H1 (cell line): ENCODE measurements around the gene RTN4RL1. TPM values are rescaled to one million over a fixed set of nuclear protein-coding genes. Genes with fewer than 3 reads are reported as not detected.

ENCODE experiments used
- CTCF ChIA-PET: fragments of 300-600 bp; sonication (Branson Sonifier 250); formaldehyde crosslinking; loops from one replicate; lab custom pipeline; 2021; ENCODE audit not compliant: partially characterized antibody; lab: Charles Lee
- POLR2A ChIA-PET: fragments of 300-600 bp; sonication (Branson Sonifier 250); formaldehyde crosslinking; loops from one replicate; lab custom pipeline; 2021; ENCODE audit warnings: inconsistent platforms; ENCODE audit not compliant: partially characterized antibody; lab: Charles Lee
- DNase-seq, 2 experiments: peaks; one replicate each; pipeline versions ENCODE4 v3.0.0 to v3.0.0-alpha.2; 2010 to 2022; ENCODE audit warnings: low spot score in 2 of 2, low read depth in 1 of 2, mixed read lengths in 1 of 2
- FAIRE-seq: peaks from 2 replicates; lab custom pipeline; 2011; peaks lifted over from hg19 to GRCh38; lab: Jason Lieb, UNC
- H2AFZ ChIP-seq: 2 replicates; pipeline ENCODE4 v1.8.1; 2012; ENCODE audit warnings: low read length, inconsistent platforms
- H2AK5ac ChIP-seq: 2 replicates; pipeline ENCODE4 v1.6.1; 2013; ENCODE audit warnings: low read depth, low read length
- H2BK120ac ChIP-seq: replicated peaks from 2 replicates; pipeline ENCODE3; 2013; ENCODE audit warnings: low read depth, low read length, inconsistent platforms
- H2BK12ac ChIP-seq: 2 replicates; pipeline ENCODE4 v1.6.1; 2013; ENCODE audit warnings: low read depth, low read length
- H2BK15ac ChIP-seq: 2 replicates; pipeline ENCODE4 v1.6.1; 2013; ENCODE audit warnings: low read length
- H2BK20ac ChIP-seq: 2 replicates; pipeline ENCODE4 v1.6.1; 2013; ENCODE audit warnings: low read length
- H2BK5ac ChIP-seq: 2 replicates; pipeline ENCODE4 v1.6.1; 2013; ENCODE audit warnings: low read depth, low read length
- H3K14ac ChIP-seq: 2 replicates; pipeline ENCODE4 v1.6.1; 2013; ENCODE audit warnings: inconsistent platforms; ENCODE audit not compliant: insufficient read length
- H3K18ac ChIP-seq: 2 replicates; pipeline ENCODE4 v1.6.1; 2013; ENCODE audit warnings: low read length; ENCODE audit errors: extremely low read depth
- H3K23ac ChIP-seq: 2 replicates; pipeline ENCODE4 v1.6.1; 2013; ENCODE audit warnings: inconsistent platforms; ENCODE audit not compliant: insufficient read length
- H3K23me2 ChIP-seq: 2 replicates; pipeline ENCODE4 v1.6.1; 2013; ENCODE audit warnings: low read depth, low read length
- H3K27ac ChIP-seq: 2 replicates; pipeline ENCODE4 v1.6.1; 2011; ENCODE audit warnings: low read depth, low read length, inconsistent platforms
- H3K27me3 ChIP-seq, 4 experiments: replicated peaks in 1 of 4; 1 replicate in 1 of 4; 2 replicates in 3 of 4; pipeline versions ENCODE4 v1.6.1 to v1.8.1; 2011 to 2013; ENCODE audit warnings: low read length in 3 of 4, mild to moderate bottlenecking in 3 of 4, inconsistent platforms in 2 of 4, mixed read lengths in 2 of 4, moderate library complexity in 1 of 4; ENCODE audit not compliant: control insufficient read depth in 3 of 4, insufficient read depth in 3 of 4; ENCODE audit errors: extremely low read depth in 1 of 4
- H3K36me3 ChIP-seq, 4 experiments: 2 replicates each; pipeline versions ENCODE4 v1.6.1 to v1.8.1; 2011 to 2013; ENCODE audit warnings: mild to moderate bottlenecking in 4 of 4, low read length in 3 of 4, moderate library complexity in 2 of 4, control low read depth in 1 of 4, inconsistent platforms in 1 of 4; ENCODE audit not compliant: insufficient read depth in 4 of 4, control insufficient read depth in 2 of 4
- H3K4ac ChIP-seq: replicated peaks from 2 replicates; pipeline ENCODE3; 2013; ENCODE audit warnings: low read length, low read depth, mixed read lengths, inconsistent platforms; ENCODE audit not compliant: insufficient read length
- H3K4me1 ChIP-seq, 4 experiments: replicated peaks in 1 of 4; 1 replicate in 1 of 4; 2 replicates in 3 of 4; pipeline versions ENCODE4 v1.6.1 to v1.8.1; 2011 to 2013; ENCODE audit warnings: low read length in 3 of 4, inconsistent platforms in 2 of 4, mixed read lengths in 1 of 4; ENCODE audit not compliant: insufficient read depth in 4 of 4, control insufficient read depth in 3 of 4
- H3K4me2 ChIP-seq, 2 experiments: 2 replicates each; pipeline versions ENCODE4 v1.6.1 to v1.8.1; 2011 to 2013; ENCODE audit warnings: low read depth in 2 of 2, low read length in 2 of 2, control low read depth in 1 of 2, inconsistent platforms in 1 of 2, mild to moderate bottlenecking in 1 of 2; ENCODE audit not compliant: insufficient read depth in 1 of 2
- H3K4me3 ChIP-seq, 4 experiments: fragments of 200-600, 300-600 bp in 1 of 4; sonication (generic), shearing (Covaris generic), sonication (Bioruptor Twin) in 1 of 4; 2 replicates each; pipeline versions ENCODE4 v1.5.1 to v1.8.1; 2011 to 2016; ENCODE audit warnings: low read length in 4 of 4, low read depth in 3 of 4, control low read depth in 2 of 4, inconsistent platforms in 2 of 4, mild to moderate bottlenecking in 2 of 4, mixed read lengths in 1 of 4, moderate library complexity in 1 of 4; ENCODE audit not compliant: insufficient read depth in 2 of 4; ENCODE audit errors: extremely low read depth in 1 of 4
- H3K56ac ChIP-seq: replicated peaks from 2 replicates; pipeline ENCODE3; 2013; ENCODE audit warnings: low read depth, mild to moderate bottlenecking, mixed read lengths, low read length, inconsistent platforms; ENCODE audit not compliant: insufficient read length
- H3K79me1 ChIP-seq: 2 replicates; pipeline ENCODE4 v1.6.1; 2013; ENCODE audit warnings: low read depth, low read length, control low read depth
- H3K79me2 ChIP-seq, 2 experiments: 2 replicates each; pipeline versions ENCODE4 v1.6.1 to v1.8.1; 2012 to 2013; ENCODE audit warnings: low read length in 2 of 2, mild to moderate bottlenecking in 2 of 2, inconsistent platforms in 1 of 2; ENCODE audit not compliant: insufficient read depth in 2 of 2, control insufficient read depth in 1 of 2
- H3K9ac ChIP-seq, 4 experiments: replicated peaks in 1 of 4; 1 replicate in 1 of 4; 2 replicates in 3 of 4; pipeline versions ENCODE4 v1.6.1 to v1.8.1; 2011 to 2013; ENCODE audit warnings: low read depth in 3 of 4, low read length in 3 of 4, control low read depth in 2 of 4, mild to moderate bottlenecking in 2 of 4, moderate library complexity in 2 of 4, inconsistent platforms in 1 of 4; ENCODE audit errors: extremely low read depth in 1 of 4
- H3K9me3 ChIP-seq, 2 experiments: 2 replicates each; pipeline versions ENCODE4 v1.6.1 to v1.8.1; 2012 to 2013; ENCODE audit warnings: mild to moderate bottlenecking in 2 of 2, moderate library complexity in 2 of 2, control low read depth in 1 of 2, inconsistent platforms in 1 of 2, low read depth in 1 of 2, low read length in 1 of 2, mixed read lengths in 1 of 2; ENCODE audit not compliant: insufficient read depth in 2 of 2
- H4K20me1 ChIP-seq, 2 experiments: replicated peaks in 1 of 2; 2 replicates each; pipeline versions ENCODE3 to v1.8.1; 2011 to 2013; ENCODE audit warnings: inconsistent platforms in 2 of 2, low read length in 2 of 2, mild to moderate bottlenecking in 1 of 2; ENCODE audit not compliant: insufficient read depth in 2 of 2, control insufficient read depth in 1 of 2
- H4K5ac ChIP-seq: 2 replicates; pipeline ENCODE4 v1.6.1; 2013; ENCODE audit warnings: low read length, low read depth, mixed read lengths, inconsistent platforms; ENCODE audit not compliant: insufficient read length
- H4K8ac ChIP-seq: 2 replicates; pipeline ENCODE4 v1.8.0; 2013; ENCODE audit warnings: mild to moderate bottlenecking, moderate library complexity, low read length, inconsistent platforms; ENCODE audit not compliant: insufficient read depth; ENCODE audit errors: extremely low read depth
- H4K91ac ChIP-seq: replicated peaks from 2 replicates; pipeline ENCODE3; 2013; ENCODE audit warnings: low read length, mixed read lengths, inconsistent platforms; ENCODE audit not compliant: insufficient read length
- CBX8 ChIP-seq: fragments of 300-800, 300-1000 bp; sonication (generic); IDR thresholded peaks from 2 replicates; pipeline ENCODE4 v1.7.1; 2016; ENCODE audit warnings: low read depth, low read length, borderline replicate concordance
- EP300 ChIP-seq, 2 experiments: IDR thresholded peaks; 1 replicate in 1 of 2; 2 replicates in 1 of 2; pipeline ENCODE4 v1.6.1; 2011 to 2012; ENCODE audit warnings: low read depth in 2 of 2, low read length in 2 of 2, mild to moderate bottlenecking in 2 of 2, borderline replicate concordance in 1 of 2, inconsistent platforms in 1 of 2, moderate library complexity in 1 of 2
- FOSL1 ChIP-seq: IDR thresholded peaks from 2 replicates; pipeline ENCODE4 v1.6.1; 2011; ENCODE audit warnings: mild to moderate bottlenecking, low read depth, low read length, moderate library complexity; ENCODE audit not compliant: insufficient read depth
- JUND ChIP-seq: IDR thresholded peaks from 2 replicates; pipeline ENCODE4 v1.6.1; 2011; ENCODE audit warnings: mild to moderate bottlenecking, improper control_type of control experiment, low read length
- KDM4A ChIP-seq: IDR thresholded peaks from one replicate; pipeline ENCODE4 v1.7.1; 2012; ENCODE audit warnings: low read depth, mild to moderate bottlenecking, moderate library complexity, low read length, inconsistent platforms; ENCODE audit not compliant: severe bottlenecking
- NANOG ChIP-seq: IDR thresholded peaks from 2 replicates; pipeline ENCODE4 v1.6.1; 2011; ENCODE audit warnings: low read length, low read depth, mild to moderate bottlenecking, inconsistent platforms; ENCODE audit not compliant: insufficient read depth, poor library complexity, severe bottlenecking
- RNF2 ChIP-seq: fragments of 200-900, 300-1000 bp; sonication (generic); IDR thresholded peaks from 2 replicates; pipeline ENCODE4 v1.7.1; 2016; ENCODE audit warnings: borderline replicate concordance, low read depth, mild to moderate bottlenecking, antibody characterized with exemption, low read length; ENCODE audit not compliant: poor library complexity, severe bottlenecking; ENCODE audit errors: missing control alignments
- SIRT6 ChIP-seq: IDR thresholded peaks from one replicate; pipeline ENCODE4 v1.7.1; 2012; ENCODE audit warnings: low read length, inconsistent platforms
- SP2 ChIP-seq: IDR thresholded peaks from 2 replicates; pipeline ENCODE4 v1.6.1; 2012; ENCODE audit warnings: mild to moderate bottlenecking, low read length, inconsistent platforms
- SP4 ChIP-seq: IDR thresholded peaks from 2 replicates; pipeline ENCODE4 v1.6.1; 2012; ENCODE audit warnings: low read length, inconsistent platforms
- TAF7 ChIP-seq: optimal IDR thresholded peaks from 2 replicates; pipeline ENCODE3; 2011; ENCODE audit warnings: low read depth, mild to moderate bottlenecking, inconsistent platforms, low read length, moderate library complexity, borderline replicate concordance
- TBP ChIP-seq: IDR thresholded peaks from 2 replicates; pipeline ENCODE4 v1.6.1; 2011; ENCODE audit warnings: low read depth, low read length, improper control_type of control experiment
- WGBS, 2 experiments: shearing (Covaris generic) in 1 of 2; methylation state at CpG; one replicate each; pipeline versions ENCODE4 v1.1.6 to v1.1.7; 2013 to 2015; ENCODE audit warnings: low lambda C conversion rate in 2 of 2, mixed read lengths in 2 of 2, inconsistent platforms in 1 of 2, low coverage in 1 of 2, missing lambda C conversion rate in 1 of 2; ENCODE audit not compliant: insufficient replicate concordance in 2 of 2, insufficient coverage in 1 of 2, insufficient read length in 1 of 2; ENCODE audit errors: extremely low coverage in 1 of 2, missing lambda C conversion rate in 1 of 2; 5-methylcytosine and 5-hydroxymethylcytosine counted together
- polyA plus RNA-seq, 7 experiments: library from polyadenylated mRNA; depleted of rRNA in 3 of 7; stranded (reverse) in 5 of 7; unstranded in 2 of 7; fragments of >200 nt in 5 of 7; fragments of 200-250 nt in 2 of 7; gene quantifications; 1 replicate in 5 of 7; 2 replicates in 1 of 7; 4 replicates in 1 of 7; pipeline versions ENCODE4 v1.2.1 to v1.2.3, GENCODE V29; 2011 to 2013; ENCODE audit warnings: missing spikeins in 2 of 7, mixed read lengths in 2 of 7
- total RNA-seq: library from RNA; stranded (reverse); fragmentation: NEBNext Ultra II Directional; extraction: Animal tissue kit (Norgen Biotek cat#: 25700); gene quantifications from 2 replicates; pipeline ENCODE4 v1.2.1, GENCODE V29; 2021
- TF ChIP-seq, protein P1 (sequence below): IDR thresholded peaks from 2 replicates; pipeline ENCODE4 v1.6.1; 2011; ENCODE audit warnings: low read depth, mild to moderate bottlenecking, low read length; ENCODE audit not compliant: insufficient read depth

Gene RTN4RL1
- total and polyA plus RNA-seq, 2 of the 8 experiments (the other 6 are each of a cell fraction or from before 2014, with no cell fraction given): 0.09 TPM; not detected in 1

DNA sequence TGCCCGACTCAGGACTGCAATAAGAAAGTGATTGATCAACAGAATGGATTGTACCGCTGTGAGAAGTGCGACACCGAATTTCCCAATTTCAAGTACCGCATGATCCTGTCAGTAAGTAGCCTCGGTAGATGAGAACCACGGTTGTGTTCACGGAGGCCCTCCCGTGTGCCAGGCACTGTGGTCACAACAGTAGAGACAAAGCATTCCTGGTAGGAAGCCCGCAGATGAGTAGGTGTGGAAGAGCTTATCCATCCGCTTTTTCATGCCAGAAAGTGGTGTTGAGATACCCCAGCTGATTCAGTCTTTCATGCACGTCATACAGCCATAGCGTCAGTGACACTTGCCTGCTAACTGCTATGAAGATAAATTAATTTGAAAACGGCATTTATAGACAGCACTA lies 136.4 kb downstream of the RTN4RL1 start:
- peaks cover 22 to 80% (median 59%) of the 10 kb centered on the region in 4 experiments for H3K36me3 ChIP-seq
- no peak overlapping the region for H3K4me2 ChIP-seq
- no peak overlapping the region for H2BK120ac ChIP-seq
- no peak overlapping the region for H3K27ac ChIP-seq
- H2AFZ ChIP-seq: no peak overlapping the region
- H3K4me1 ChIP-seq: no peaks in the 10 kb centered on the region
- no peak overlapping the region for H4K91ac ChIP-seq
- no peak overlapping the region for H2AK5ac ChIP-seq
- no peak overlapping the region for H3K56ac ChIP-seq
- H3K79me1 ChIP-seq: no peaks in the 10 kb centered on the region; the same call in 1 of the 2 replicates
- no peak overlapping the region for H3K18ac ChIP-seq
- POLR2A ChIA-PET: no interaction called here
- no peaks in the 10 kb centered on the region for H3K79me2 ChIP-seq
- no peak overlapping the region for H2BK12ac ChIP-seq
- H3K9ac ChIP-seq: no peak overlapping the region
- no peak overlapping the region for H4K8ac ChIP-seq
- H3K14ac ChIP-seq: no peak overlapping the region
- no peak overlapping the region for H2BK15ac ChIP-seq
- H3K4ac ChIP-seq: no peak overlapping the region
- H2BK20ac ChIP-seq: no peak overlapping the region
- no peak overlapping the region for H2BK5ac ChIP-seq
- H3K4me3 ChIP-seq: no peak overlapping the region
- CTCF ChIA-PET: interaction anchor here (1.8 kb wide), 1 partner anchor 20 kb away, joined by 6 read pairs; no protein-coding TSS in a partner anchor
- no peak overlapping the region for H4K5ac ChIP-seq
- H3K23me2 ChIP-seq: 0 out of 2 replicates have a peak, but pooled peaks cover 1% of the 10 kb centered on the region
- no peaks in the 10 kb centered on the region for H3K9me3 ChIP-seq
- no peak for FAIRE-seq
- no peak for DNase-seq
- no peak overlapping the region for H3K23ac ChIP-seq
- H3K27me3 ChIP-seq: no peaks in the 10 kb centered on the region
- H4K20me1 ChIP-seq: peaks cover 7 to 10% of the 10 kb centered on the region in 2 experiments
- WGBS, 2 experiments: 86% methylated on average over 14 of the region's 14 CpGs; no CpG with 5 or more reads in 1 of the 2 experiments
- TF ChIP-seq TAF7: no peak
- TF ChIP-seq CBX8: no peak
- no peak for TF ChIP-seq TBP
- TF ChIP-seq KDM4A: no peak
- no peak for TF ChIP-seq NANOG
- no peak for TF ChIP-seq FOSL1
- TF ChIP-seq, protein P1, sequence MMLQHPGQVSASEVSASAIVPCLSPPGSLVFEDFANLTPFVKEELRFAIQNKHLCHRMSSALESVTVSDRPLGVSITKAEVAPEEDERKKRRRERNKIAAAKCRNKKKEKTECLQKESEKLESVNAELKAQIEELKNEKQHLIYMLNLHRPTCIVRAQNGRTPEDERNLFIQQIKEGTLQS: no peak
- no peak for TF ChIP-seq SP4
- TF ChIP-seq JUND: no peak
- TF ChIP-seq RNF2: no peak
- no peak for TF ChIP-seq SP2
- no peak for TF ChIP-seq EP300 (IDR thresholded peaks at IDR 0.05; ENCODE audit: borderline replicate concordance in 1 of 2, low read depth in 2 of 2, low read length in 2 of 2)
- TF ChIP-seq SIRT6: no peak
